ENCODE measurements around the gene GMFB. TPM values are rescaled to one million over a fixed set of nuclear protein-coding genes. Genes with fewer than 3 reads are reported as not detected.
"Not testable (repeated sequence)": the region's sequence is repeated elsewhere in the genome, so short reads cannot be mapped to it uniquely, and the experiment has no call there.

GMFB gene
- total RNA-seq, 2 donors from 2014 or later = 29.9 to 34.4 TPM

GRCh38 chr14:54447231-54447692 lies 41.5 kb downstream of the GMFB start:
- Mint-ChIP-seq H3K27me3 (ENCODE audit: low read depth) (peaks cover 15% of the 10 kb centered on the region), H3K4me1 (ENCODE audit: low read depth) (peaks cover 8% of the 10 kb centered on the region), H3K36me3 (ENCODE audit: insufficient read depth in 2 of 2) (no peaks in the 10 kb centered on the region), H3K4me3 (no peak overlapping the region), H3K27ac (no peak overlapping the region), H3K9me3 (no peaks in the 10 kb centered on the region)
- DNase-seq = no peak
- ATAC-seq (replicated peaks in 1 of 2) = peak; percentile 37 to 57

GRCh38 chr14:54446161-54446693 lies 42.6 kb downstream of the GMFB start:
- peaks cover 17% of the 10 kb centered on the region for H3K4me1 Mint-ChIP-seq (ENCODE audit: low read depth)
- H3K27ac Mint-ChIP-seq = no peak overlapping the region
- no peaks in the 10 kb centered on the region for H3K9me3 Mint-ChIP-seq
- no peaks in the 10 kb centered on the region for H3K36me3 Mint-ChIP-seq (ENCODE audit: insufficient read depth in 2 of 2)
- no peak for ATAC-seq (replicated peaks in 1 of 2)
- H3K27me3 Mint-ChIP-seq (ENCODE audit: low read depth) = peaks cover 15% of the 10 kb centered on the region
- DNase-seq = no peak
- H3K4me3 Mint-ChIP-seq = no peak overlapping the region

- peaks cover 20% of the 10 kb centered on the region for H3K4me1 Mint-ChIP-seq (ENCODE audit: low read depth)
- peaks cover 0 to 1% of the 10 kb centered on the region in 2 donors for H3K36me3 Mint-ChIP-seq (ENCODE audit: insufficient read depth in 2 of 2)
- H3K4me3 Mint-ChIP-seq = no peak overlapping the region
- H3K27ac Mint-ChIP-seq = no peak overlapping the region
- H3K9me3 Mint-ChIP-seq = no peaks in the 10 kb centered on the region
- ATAC-seq (replicated peaks in 1 of 2) (no peak), DNase-seq (no peak)
- H3K27me3 Mint-ChIP-seq (ENCODE audit: low read depth) = peaks cover 15% of the 10 kb centered on the region
Measured at GRCh38 chr14:54444681-54445080, 44.1 kb downstream of the GMFB start.

DNA sequence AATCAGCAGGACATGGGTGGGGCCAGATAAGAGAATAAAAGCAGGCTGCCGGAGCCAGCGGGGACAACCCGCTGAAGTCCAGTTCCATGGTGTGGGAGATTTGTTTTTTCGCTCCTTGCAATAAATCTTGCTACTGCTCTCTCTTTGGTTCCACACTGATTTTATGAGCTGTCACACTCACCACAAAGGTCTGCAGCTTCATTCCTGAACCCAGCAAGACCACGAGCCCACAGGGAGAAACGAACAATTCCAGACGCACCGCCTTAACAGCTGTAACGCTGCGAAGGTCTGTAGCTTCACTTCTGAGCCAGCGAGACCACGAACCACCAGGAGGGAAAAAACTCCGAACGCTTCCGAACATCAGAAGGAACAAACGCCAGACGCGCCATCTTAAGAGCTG lies 44.8 kb downstream of the GMFB start:
- Mint-ChIP-seq H3K27me3 (ENCODE audit: low read depth) (peaks cover 15% of the 10 kb centered on the region), H3K4me1 (ENCODE audit: low read depth) (peaks cover 27% of the 10 kb centered on the region), H3K4me3 (no peak overlapping the region), H3K9me3 (no peaks in the 10 kb centered on the region), H3K36me3 (ENCODE audit: insufficient read depth in 2 of 2) (peaks cover 0 to 3% of the 10 kb centered on the region in 2 donors), H3K27ac (no peak overlapping the region)
- DNase-seq = no peak
- ATAC-seq (replicated peaks in 1 of 2) = no peak

GRCh38 chr14:54442961-54443360 lies 45.8 kb downstream of the GMFB start:
- H3K4me3 Mint-ChIP-seq; H3K27ac Mint-ChIP-seq; H3K9me3 Mint-ChIP-seq; H3K36me3 Mint-ChIP-seq (ENCODE audit: insufficient read depth in 2 of 2); DNase-seq; ATAC-seq (replicated peaks in 1 of 2): not testable (repeated sequence)
- H3K27me3 Mint-ChIP-seq (ENCODE audit: low read depth) = peaks cover 15% of the 10 kb centered on the region
- peaks cover 37% of the 10 kb centered on the region for H3K4me1 Mint-ChIP-seq (ENCODE audit: low read depth)

- Mint-ChIP-seq H3K27ac (peak within 1 kb of the TSS; percentile 100), H3K27me3 (ENCODE audit: low read depth) (peaks cover 13% of the 10 kb centered on the region), H3K4me3 (peak within 1 kb of the TSS; percentile 84 to 100), H3K4me1 (ENCODE audit: low read depth) (peaks cover 55% of the 10 kb centered on the region), H3K36me3 (ENCODE audit: insufficient read depth in 2 of 2) (peaks cover 0 to 4% of the 10 kb centered on the region in 2 donors), H3K9me3 (no peaks in the 10 kb centered on the region)
- DNase-seq = peak; percentile 94 to 98
- peak; percentile 94 to 97 for ATAC-seq (replicated peaks in 1 of 2)
Measured at GRCh38 chr14:54440873-54441868, 47.6 kb downstream of the GMFB start, which contains the start of gene CNIH1. TSS of gene CNIH1 (minus strand) at chr14:54441374. CDS start at chr14:54441327, 47 bp downstream.

DNA sequence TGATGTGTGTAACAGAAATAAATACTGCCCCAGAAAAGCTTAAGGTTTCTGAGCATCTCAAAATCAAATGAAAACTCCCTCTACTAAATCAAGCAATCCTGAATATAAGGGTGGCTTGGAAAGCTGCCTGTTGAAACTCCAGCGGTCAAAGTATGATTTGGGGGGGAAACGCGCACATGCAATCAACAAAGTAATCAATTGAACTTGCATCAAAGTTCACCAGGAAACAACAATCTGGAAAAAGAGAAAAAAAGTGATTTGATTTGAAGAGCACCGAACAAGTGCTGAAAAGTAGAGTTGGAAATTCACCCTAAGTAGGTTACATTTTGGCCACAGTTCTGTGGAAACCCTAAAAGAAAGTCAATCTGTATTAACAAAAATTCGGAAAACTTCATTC lies 48.3 kb downstream of the GMFB start:
- Mint-ChIP-seq H3K4me3 (peak overlapping the region; percentile 84 to 100), H3K4me1 (ENCODE audit: low read depth) (peaks cover 62% of the 10 kb centered on the region), H3K9me3 (no peaks in the 10 kb centered on the region), H3K27me3 (ENCODE audit: low read depth) (peaks cover 9% of the 10 kb centered on the region), H3K27ac (peak overlapping the region; percentile 85), H3K36me3 (ENCODE audit: insufficient read depth in 2 of 2) (peaks cover 0 to 7% of the 10 kb centered on the region in 2 donors)
- ATAC-seq (replicated peaks in 1 of 2) (no peak), DNase-seq (no peak)

GRCh38 chr14:54440037-54440436 lies 48.7 kb downstream of the GMFB start:
- peaks cover 67% of the 10 kb centered on the region for H3K4me1 Mint-ChIP-seq (ENCODE audit: low read depth)
- H3K4me3 Mint-ChIP-seq = peak overlapping the region; percentile 84 to 100
- ATAC-seq (replicated peaks in 1 of 2) (no peak), DNase-seq (no peak)
- H3K9me3 Mint-ChIP-seq = no peaks in the 10 kb centered on the region
- H3K36me3 Mint-ChIP-seq (ENCODE audit: insufficient read depth in 2 of 2) = peaks cover under 1 to 8% of the 10 kb centered on the region in 2 donors
- H3K27ac Mint-ChIP-seq = peak overlapping the region; percentile 85
- H3K27me3 Mint-ChIP-seq (ENCODE audit: low read depth) = peaks cover 8% of the 10 kb centered on the region

- Mint-ChIP-seq H3K9me3 (no peaks in the 10 kb centered on the region), H3K27me3 (ENCODE audit: low read depth) (no peaks in the 10 kb centered on the region), H3K4me1 (ENCODE audit: low read depth) (peaks cover 80% of the 10 kb centered on the region), H3K36me3 (ENCODE audit: insufficient read depth in 2 of 2) (peaks cover 3 to 12% of the 10 kb centered on the region in 2 donors), H3K4me3 (peak overlapping the region; percentile 25 to 52), H3K27ac (no peak overlapping the region)
- DNase-seq (no peak), ATAC-seq (replicated peaks in 1 of 2) (no peak)
Measured at GRCh38 chr14:54438703-54439102, 50.1 kb downstream of the GMFB start.

- ATAC-seq (replicated peaks in 1 of 2); H3K27ac Mint-ChIP-seq; H3K27me3 Mint-ChIP-seq (ENCODE audit: low read depth); DNase-seq; H3K9me3 Mint-ChIP-seq: not testable (repeated sequence)
- Mint-ChIP-seq H3K36me3 (ENCODE audit: insufficient read depth in 2 of 2) (peaks cover 4 to 12% of the 10 kb centered on the region in 2 donors), H3K4me3 (peak overlapping the region; percentile 16 to 25), H3K4me1 (ENCODE audit: low read depth) (peaks cover 87% of the 10 kb centered on the region)
Measured at GRCh38 chr14:54437954-54438353, 50.8 kb downstream of the GMFB start.

DNA sequence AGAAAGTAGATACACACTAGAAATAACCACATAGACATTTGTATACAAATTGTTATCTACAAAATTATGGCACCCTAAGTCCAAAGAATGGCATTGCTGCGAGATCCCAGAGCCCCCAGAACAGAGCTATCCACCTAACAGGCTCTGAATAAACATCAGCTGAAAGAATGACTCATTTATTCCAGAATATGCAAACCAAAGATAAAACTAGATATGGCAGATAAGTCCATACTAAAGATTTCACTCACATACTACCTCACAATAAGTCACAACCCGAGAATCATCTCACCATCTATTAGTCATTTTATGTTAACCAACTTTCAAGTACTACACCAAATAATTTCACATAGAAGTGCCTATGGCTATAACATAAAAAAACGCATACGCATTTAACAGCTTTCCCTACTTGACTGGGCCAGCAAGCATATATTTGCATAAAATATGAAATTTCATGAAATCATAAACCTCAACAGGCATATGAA lies 53.2 kb downstream of the GMFB start:
- peak; percentile 98 for ATAC-seq (replicated peaks in 1 of 2)
- no peaks in the 10 kb centered on the region for H3K9me3 Mint-ChIP-seq
- peak overlapping the region; percentile 96 for H3K27ac Mint-ChIP-seq
- peaks cover 4 to 20% of the 10 kb centered on the region in 2 donors for H3K36me3 Mint-ChIP-seq (ENCODE audit: insufficient read depth in 2 of 2)
- peak overlapping the region; percentile 76 to 95 for H3K4me3 Mint-ChIP-seq
- peak; percentile 34 to 38 for DNase-seq
- no peaks in the 10 kb centered on the region for H3K27me3 Mint-ChIP-seq (ENCODE audit: low read depth)
- H3K4me1 Mint-ChIP-seq (ENCODE audit: low read depth) = peaks cover 93% of the 10 kb centered on the region

GRCh38 chr14:54428527-54428926 lies 60.3 kb downstream of the GMFB start:
- Mint-ChIP-seq H3K4me3 (peak overlapping the region in 1 of 2 donors; percentile 43), H3K9me3 (no peaks in the 10 kb centered on the region), H3K4me1 (ENCODE audit: low read depth) (peaks cover 61% of the 10 kb centered on the region), H3K27ac (no peak overlapping the region), H3K36me3 (ENCODE audit: insufficient read depth in 2 of 2) (peaks cover 3 to 32% of the 10 kb centered on the region in 2 donors), H3K27me3 (ENCODE audit: low read depth) (no peaks in the 10 kb centered on the region)
- DNase-seq = no peak
- peak; percentile 32 to 64 for ATAC-seq (replicated peaks in 1 of 2)

- no peaks in the 10 kb centered on the region for H3K27me3 Mint-ChIP-seq (ENCODE audit: low read depth)
- H3K27ac Mint-ChIP-seq = no peak overlapping the region
- no peak overlapping the region for H3K4me3 Mint-ChIP-seq
- DNase-seq (no peak), ATAC-seq (replicated peaks in 1 of 2) (no peak)
- H3K4me1 Mint-ChIP-seq (ENCODE audit: low read depth) = peaks cover 55% of the 10 kb centered on the region
- H3K9me3 Mint-ChIP-seq = no peaks in the 10 kb centered on the region
- H3K36me3 Mint-ChIP-seq (ENCODE audit: insufficient read depth in 2 of 2) = peaks cover 2 to 32% of the 10 kb centered on the region in 2 donors
Measured at GRCh38 chr14:54427871-54428270, 60.9 kb downstream of the GMFB start.
